ENCODE results near the gene MYO1H.

- no peak for TF ChIP-seq CTCF (IDR thresholded peaks at IDR 0.05)
- no peak for TF ChIP-seq POLR2A (IDR thresholded peaks at IDR 0.05)
These were observed 117.1 kb downstream of the MYO1H start for GRCh38 chr12:109464642-109465351.

All from adrenal gland (tissue), 5 donors.